ENCODE data around the gene USP10.
A peak's percentile ranks its signal among the peaks of the same experiment; 100 is the strongest.

DNA sequence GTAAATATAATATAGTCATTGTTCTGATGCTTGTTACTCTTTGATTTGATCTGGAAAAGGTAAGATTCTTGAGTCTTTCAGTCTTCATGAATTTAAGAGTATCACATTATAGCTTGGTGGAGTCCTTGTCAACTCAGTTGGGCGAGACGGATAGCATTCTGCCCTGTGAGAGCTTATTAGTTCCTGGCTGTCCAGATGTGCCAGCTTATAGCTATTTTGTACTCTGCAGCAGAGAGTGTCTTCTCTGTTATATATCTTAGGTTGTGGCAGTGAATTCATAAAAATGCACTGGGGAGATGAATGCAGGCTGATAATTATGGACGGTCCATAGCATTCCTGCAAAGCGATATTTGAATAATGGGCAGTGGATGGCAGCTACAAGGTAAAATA is 69.0 kb downstream of the USP10 start:
- peak; percentile 82 for TF ChIP-seq GATA3 (IDR thresholded peaks at IDR 0.05; ENCODE audit: low read depth, low read length)
- TF ChIP-seq GATA2 (IDR thresholded peaks at IDR 0.05; ENCODE audit: low read depth, low read length), result no peak
